ENCODE data around the gene PARP2.

DNA sequence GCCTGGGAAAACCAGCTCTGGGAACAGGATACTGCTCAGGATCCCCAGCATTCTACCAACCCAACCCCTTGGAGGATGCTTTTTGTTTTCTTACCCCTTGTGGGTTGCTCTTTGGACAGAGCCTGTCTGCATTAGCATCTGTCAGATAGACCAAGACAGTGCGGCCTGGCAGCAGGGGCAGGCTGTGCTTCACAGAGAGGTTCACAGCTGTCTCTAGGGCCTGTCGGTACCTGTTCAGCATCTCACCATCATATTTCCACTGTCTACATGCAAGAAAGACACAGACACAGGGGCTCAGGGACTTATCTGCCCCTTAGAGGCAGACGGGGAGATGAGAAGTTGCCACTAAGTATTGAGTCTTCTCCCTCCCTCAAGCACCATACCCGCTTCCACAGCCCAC lies 48.1 kb downstream of the PARP2 start:
- TF ChIP-seq, protein P1, sequence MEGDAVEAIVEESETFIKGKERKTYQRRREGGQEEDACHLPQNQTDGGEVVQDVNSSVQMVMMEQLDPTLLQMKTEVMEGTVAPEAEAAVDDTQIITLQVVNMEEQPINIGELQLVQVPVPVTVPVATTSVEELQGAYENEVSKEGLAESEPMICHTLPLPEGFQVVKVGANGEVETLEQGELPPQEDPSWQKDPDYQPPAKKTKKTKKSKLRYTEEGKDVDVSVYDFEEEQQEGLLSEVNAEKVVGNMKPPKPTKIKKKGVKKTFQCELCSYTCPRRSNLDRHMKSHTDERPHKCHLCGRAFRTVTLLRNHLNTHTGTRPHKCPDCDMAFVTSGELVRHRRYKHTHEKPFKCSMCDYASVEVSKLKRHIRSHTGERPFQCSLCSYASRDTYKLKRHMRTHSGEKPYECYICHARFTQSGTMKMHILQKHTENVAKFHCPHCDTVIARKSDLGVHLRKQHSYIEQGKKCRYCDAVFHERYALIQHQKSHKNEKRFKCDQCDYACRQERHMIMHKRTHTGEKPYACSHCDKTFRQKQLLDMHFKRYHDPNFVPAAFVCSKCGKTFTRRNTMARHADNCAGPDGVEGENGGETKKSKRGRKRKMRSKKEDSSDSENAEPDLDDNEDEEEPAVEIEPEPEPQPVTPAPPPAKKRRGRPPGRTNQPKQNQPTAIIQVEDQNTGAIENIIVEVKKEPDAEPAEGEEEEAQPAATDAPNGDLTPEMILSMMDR (IDR thresholded peaks at IDR 0.05; ENCODE audit: extremely low read depth in 1 of 2, insufficient read depth in 1 of 2, low read depth in 1 of 2, low read length in 2 of 2) = no peak
- no peak for TF ChIP-seq POLR2A (IDR thresholded peaks at IDR 0.05; ENCODE audit: low read depth, low read length)
- no peak for TF ChIP-seq EZH2 (IDR thresholded peaks at IDR 0.05; ENCODE audit: borderline replicate concordance, low read depth, low read length, severe bottlenecking)
- TF ChIP-seq, protein P2, sequence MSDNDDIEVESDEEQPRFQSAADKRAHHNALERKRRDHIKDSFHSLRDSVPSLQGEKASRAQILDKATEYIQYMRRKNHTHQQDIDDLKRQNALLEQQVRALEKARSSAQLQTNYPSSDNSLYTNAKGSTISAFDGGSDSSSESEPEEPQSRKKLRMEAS (IDR thresholded peaks at IDR 0.05; ENCODE audit: insufficient read depth, insufficient read length) = no peak
- no peak for TF ChIP-seq GATA2 (IDR thresholded peaks at IDR 0.05; ENCODE audit: insufficient read depth, insufficient read length, low read depth, low read length)
- TF ChIP-seq POLR2AphosphoS5 (IDR thresholded peaks at IDR 0.05; ENCODE audit: insufficient read depth, low read depth, low read length) = no peak
- no peak for TF ChIP-seq MYC (IDR thresholded peaks at IDR 0.05; ENCODE audit: low read depth, low read length)
- TF ChIP-seq JUN (IDR thresholded peaks at IDR 0.05; ENCODE audit: borderline replicate concordance, insufficient read depth, insufficient read length, low read depth) = no peak
- no peak for TF ChIP-seq FOS (IDR thresholded peaks at IDR 0.05; ENCODE audit: borderline replicate concordance, insufficient read depth, low read length)
